Lung (tissue), 12 donors: ENCODE data around the gene UNC13B. TPM values are rescaled to one million over a fixed set of nuclear protein-coding genes. Genes with fewer than 3 reads are reported as not detected.
A peak's percentile ranks its signal among the peaks of the same experiment; 100 is the strongest.

Experiments used
- ATAC-seq: fragments of 200-7000 bp; cut with Tn5 transposase; one replicate; pipeline ENCODE4 v1.9.1; 2020; ENCODE audit warnings: moderate number of reproducible peaks; ENCODE audit not compliant: insufficient read depth, low FRiP score
- DNase-seq, 3 donors: peaks; one replicate each; pipeline ENCODE4 v3.0.0-alpha.2; 2013 to 2017
- H3K27ac ChIP-seq, 2 donors: one replicate each; pipeline ENCODE4 v1.5.1; 2013; ENCODE audit warnings: mild to moderate bottlenecking in 2 of 2, moderate library complexity in 2 of 2, control low read depth in 1 of 2, inconsistent platforms in 1 of 2, low read depth in 1 of 2, low read length in 1 of 2
- H3K27me3 ChIP-seq, 3 donors: one replicate each; pipeline ENCODE4 v1.5.1; 2013; ENCODE audit warnings: low read length in 2 of 3; ENCODE audit not compliant: control insufficient read depth in 3 of 3, insufficient read depth in 3 of 3
- H3K36me3 ChIP-seq, 4 donors: one replicate each; pipeline ENCODE4 v1.5.1; 2013; ENCODE audit warnings: low read length in 4 of 4, mild to moderate bottlenecking in 1 of 4, moderate library complexity in 1 of 4; ENCODE audit not compliant: control insufficient read depth in 4 of 4, insufficient read depth in 4 of 4
- H3K4me1 ChIP-seq, 5 donors: one replicate each; pipeline ENCODE4 v1.5.1; 2013; ENCODE audit warnings: low read length in 5 of 5, mild to moderate bottlenecking in 2 of 5, moderate library complexity in 1 of 5; ENCODE audit not compliant: control insufficient read depth in 5 of 5, insufficient read depth in 5 of 5
- H3K4me3 ChIP-seq: one replicate; pipeline ENCODE4 v1.5.1; 2013; ENCODE audit warnings: mild to moderate bottlenecking, control low read depth, moderate library complexity
- H3K9ac ChIP-seq, 2 donors: one replicate each; pipeline ENCODE4 v1.5.1; 2013; ENCODE audit warnings: low read length in 2 of 2, control low read depth in 1 of 2; ENCODE audit not compliant: insufficient read depth in 1 of 2
- H3K9me3 ChIP-seq, 4 donors: one replicate each; pipeline ENCODE4 v1.5.1; 2013; ENCODE audit warnings: low read length in 3 of 4, mild to moderate bottlenecking in 1 of 4, moderate library complexity in 1 of 4; ENCODE audit not compliant: control insufficient read depth in 4 of 4, insufficient read depth in 3 of 4
- WGBS, 2 donors: extraction: QIAGEN DNeasy Blood & Tissue Kit; methylation state at CpG; one replicate each; pipeline ENCODE4 v1.1.7; 2013; 5-methylcytosine and 5-hydroxymethylcytosine counted together
- polyA plus RNA-seq, 2 donors: library from polyadenylated mRNA; stranded (reverse); fragments of 200-250 nt; gene quantifications; one replicate each; pipeline ENCODE4 v1.2.1, GENCODE V29; 2013
- total RNA-seq, 2 donors: library from RNA; depleted of rRNA in 1 of 2; stranded (reverse); fragments of >200 nt in 1 of 2; gene quantifications; one replicate each; pipeline ENCODE4 v1.2.1, GENCODE V29; 2014 to 2021
- TF ChIP-seq, protein P1 (sequence below): IDR thresholded peaks from 2 replicates; pipeline ENCODE4 v1.5.1; 2012; ENCODE audit warnings: mild to moderate bottlenecking; ENCODE audit errors: control extremely low read depth, extremely low read depth
- donor health status: control.
- donor health status: control.
- donor health status: Bipolar disorder and iron deficiency.
- donor health status: healthy.
- donor health status: DM: yes; HTN: yes; CAD: no.

UNC13B gene
- total and polyA plus RNA-seq, 4 donors, result 25.8 to 102 (median 64.4) TPM

DNA sequence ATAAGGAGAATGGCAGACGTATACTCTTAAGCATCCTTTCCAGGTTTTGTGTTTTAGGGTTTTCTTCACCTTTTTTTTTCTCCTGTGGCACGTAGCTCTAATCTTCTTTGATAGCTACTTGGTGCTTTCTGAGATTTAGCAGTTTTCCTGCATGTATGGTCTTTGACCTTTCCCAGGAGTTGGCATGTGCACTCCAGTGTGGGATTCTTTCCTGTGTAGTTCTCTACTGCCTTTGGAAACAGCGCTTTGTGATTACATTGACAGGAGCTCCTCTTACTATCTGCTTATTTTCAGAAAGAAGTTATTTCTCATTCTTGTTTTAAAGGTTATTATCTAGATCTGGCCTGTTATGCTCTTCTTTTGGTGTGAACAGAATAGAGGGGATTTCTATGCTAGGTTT is 65.5 kb downstream of the UNC13B start:
- Histone ChIP-seq H3K36me3 (no peaks in the 10 kb centered on the region), H3K27me3 (no peaks in the 10 kb centered on the region), H3K9ac (no peak overlapping the region), H3K4me1 (peaks cover 0 to 9% (median 6%) of the 10 kb centered on the region in 5 donors), H3K9me3 (peaks cover 0 to 2% (median 0%) of the 10 kb centered on the region in 4 donors), H3K27ac (no peak overlapping the region), H3K4me3 (no peak overlapping the region)
- TF ChIP-seq, protein P1, sequence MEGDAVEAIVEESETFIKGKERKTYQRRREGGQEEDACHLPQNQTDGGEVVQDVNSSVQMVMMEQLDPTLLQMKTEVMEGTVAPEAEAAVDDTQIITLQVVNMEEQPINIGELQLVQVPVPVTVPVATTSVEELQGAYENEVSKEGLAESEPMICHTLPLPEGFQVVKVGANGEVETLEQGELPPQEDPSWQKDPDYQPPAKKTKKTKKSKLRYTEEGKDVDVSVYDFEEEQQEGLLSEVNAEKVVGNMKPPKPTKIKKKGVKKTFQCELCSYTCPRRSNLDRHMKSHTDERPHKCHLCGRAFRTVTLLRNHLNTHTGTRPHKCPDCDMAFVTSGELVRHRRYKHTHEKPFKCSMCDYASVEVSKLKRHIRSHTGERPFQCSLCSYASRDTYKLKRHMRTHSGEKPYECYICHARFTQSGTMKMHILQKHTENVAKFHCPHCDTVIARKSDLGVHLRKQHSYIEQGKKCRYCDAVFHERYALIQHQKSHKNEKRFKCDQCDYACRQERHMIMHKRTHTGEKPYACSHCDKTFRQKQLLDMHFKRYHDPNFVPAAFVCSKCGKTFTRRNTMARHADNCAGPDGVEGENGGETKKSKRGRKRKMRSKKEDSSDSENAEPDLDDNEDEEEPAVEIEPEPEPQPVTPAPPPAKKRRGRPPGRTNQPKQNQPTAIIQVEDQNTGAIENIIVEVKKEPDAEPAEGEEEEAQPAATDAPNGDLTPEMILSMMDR, result no peak
- DNase-seq (no peak), ATAC-seq (no peak)
- 64 to 80% methylated on average over 3 of the region's 3 CpGs for WGBS, 2 donors

DNA sequence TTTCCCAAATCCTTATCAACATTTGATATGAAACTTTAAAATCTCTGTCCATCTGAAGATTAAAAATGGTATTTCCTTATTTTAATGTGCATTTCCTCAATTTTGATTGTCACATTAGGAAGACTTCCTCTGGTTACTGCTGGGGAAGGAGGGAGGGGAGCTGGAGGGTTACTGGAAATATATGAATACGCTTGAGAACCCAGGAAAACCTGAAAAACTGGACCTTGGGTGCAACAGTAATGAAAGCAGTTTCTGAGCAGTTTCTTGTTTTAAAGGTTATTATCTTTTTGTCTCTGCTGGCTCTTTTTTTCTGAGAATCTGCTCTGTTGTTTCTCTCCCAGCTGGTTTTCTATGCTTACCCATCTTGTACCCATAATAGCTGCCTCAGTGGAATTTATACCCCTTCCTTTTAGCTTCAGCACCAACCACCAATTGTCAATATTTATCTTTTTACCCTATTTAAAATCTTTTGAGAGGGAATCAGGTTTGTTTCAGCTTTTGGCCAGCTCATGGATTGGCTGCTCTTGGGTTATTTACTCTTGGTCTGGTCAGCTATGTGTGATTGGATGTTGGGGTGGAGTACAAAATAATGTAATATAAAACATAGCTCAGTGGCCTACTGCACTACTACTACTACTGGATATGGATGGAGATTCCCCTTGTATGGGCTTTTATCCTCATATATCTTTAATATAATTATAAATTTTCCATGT is 67.4 kb downstream of the UNC13B start:
- Histone ChIP-seq H3K27me3 (no peaks in the 10 kb centered on the region), H3K36me3 (no peaks in the 10 kb centered on the region), H3K4me1 (peaks cover 0 to 9% (median 7%) of the 10 kb centered on the region in 5 donors), H3K9ac (no peak overlapping the region), H3K9me3 (peaks cover 0 to 2% (median 0%) of the 10 kb centered on the region in 4 donors), H3K27ac (no peak overlapping the region), H3K4me3 (no peak overlapping the region)
- 46 to 67% methylated on average over 1 of the region's 1 CpG for WGBS, 2 donors
- peak; percentile 40 to 84 (median 66) for DNase-seq
- ATAC-seq, result no peak
- TF ChIP-seq, protein P1, result no peak

DNA sequence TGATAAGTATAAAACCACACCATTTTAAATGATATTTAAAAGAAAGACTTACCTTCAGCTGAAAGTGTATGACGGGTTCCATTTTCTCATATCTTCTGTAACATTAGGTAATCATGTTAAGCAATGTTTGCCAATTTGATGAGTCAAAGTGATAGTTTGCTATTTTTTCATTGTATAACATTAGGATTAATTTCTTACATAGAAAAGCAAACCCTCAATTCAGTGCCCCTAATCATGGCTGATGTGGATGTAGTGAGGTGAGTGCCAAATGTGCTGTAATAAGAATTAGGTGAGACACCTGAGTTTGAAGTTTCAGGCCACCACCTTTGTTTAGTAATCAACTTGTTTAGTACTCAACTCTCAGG is 68.0 kb downstream of the UNC13B start:
- DNase-seq (no peak), ATAC-seq (no peak)
- Histone ChIP-seq H3K9ac (no peak overlapping the region), H3K27me3 (no peaks in the 10 kb centered on the region), H3K9me3 (peaks cover 0 to 2% (median 0%) of the 10 kb centered on the region in 4 donors), H3K4me3 (no peak overlapping the region), H3K36me3 (no peaks in the 10 kb centered on the region), H3K27ac (no peak overlapping the region), H3K4me1 (peaks cover 0 to 9% (median 7%) of the 10 kb centered on the region in 5 donors)
- TF ChIP-seq, protein P1, result no peak
- 70% methylated on average over 1 of the region's 1 CpG for WGBS, 2 donors
